COLO668 (cell line): ENCODE results near the gene HS3ST5.
"Not testable (repeated sequence)": the region's sequence is repeated elsewhere in the genome, so short reads cannot be mapped to it uniquely, and the experiment has no call there.

Source experiments
- DNase-seq: peaks from one replicate; lab custom pipeline; 2025; ENCODE audit not compliant: unreplicated experiment; lab: John Stamatoyannopoulos, UW

HS3ST5 gene

DNA sequence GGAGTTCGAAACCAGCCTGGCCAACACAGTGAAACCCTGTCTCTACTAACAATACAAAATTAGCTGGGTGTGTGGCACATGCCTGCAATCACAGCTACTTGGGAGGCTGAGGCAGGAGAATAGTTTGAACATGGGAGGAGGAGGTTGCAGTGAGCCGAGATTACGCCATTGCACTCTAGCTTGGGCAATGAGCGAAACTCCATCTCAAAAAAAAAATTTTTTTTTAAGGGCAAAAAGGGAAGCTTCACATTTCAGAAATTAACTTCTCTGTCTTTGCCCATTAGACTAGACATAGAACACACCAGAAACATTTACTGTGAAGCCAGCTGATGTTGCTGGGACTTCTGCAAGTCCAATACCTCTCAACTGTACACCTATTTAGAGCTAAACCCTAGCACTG is 281.1 kb downstream of the HS3ST5 start:
- no peak for DNase-seq

DNA sequence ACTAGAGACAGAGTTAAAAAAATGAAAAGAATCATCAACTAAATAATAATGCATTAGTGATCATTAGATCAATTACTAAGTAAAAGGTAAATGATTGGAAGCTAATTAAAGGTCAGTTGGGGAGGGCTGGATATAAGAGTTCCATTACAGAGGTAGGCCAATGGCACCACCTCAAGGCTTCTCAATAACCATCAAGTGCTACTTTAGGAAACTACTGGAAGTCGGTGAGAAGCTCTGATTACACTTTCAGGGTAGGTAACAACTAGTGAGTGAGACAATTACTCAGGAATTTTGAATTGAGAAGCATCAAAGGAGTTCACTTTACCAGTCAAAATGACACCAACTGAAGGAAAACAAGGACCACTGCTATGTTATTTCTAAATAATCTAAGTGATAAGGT is 281.7 kb downstream of the HS3ST5 start:
- no peak for DNase-seq

DNA sequence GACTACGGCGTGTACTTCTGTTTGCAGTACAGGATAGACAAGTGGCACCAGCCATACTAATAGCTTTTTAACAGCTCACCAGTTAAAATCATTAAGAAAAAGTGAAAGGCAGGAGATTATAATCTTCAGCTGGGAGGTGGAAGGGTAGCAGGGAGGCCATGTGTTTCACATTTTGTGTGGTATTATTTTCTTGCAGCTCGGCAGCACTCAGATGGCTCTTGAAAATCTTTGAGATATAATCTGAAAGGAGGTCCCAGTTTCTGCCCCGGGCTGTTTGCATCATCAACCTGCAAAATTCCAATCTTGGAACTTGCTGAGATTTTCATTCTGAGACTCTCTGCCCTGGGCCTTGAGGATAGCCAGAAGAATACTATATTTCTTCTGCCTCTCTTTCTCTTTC is 284.4 kb downstream of the HS3ST5 start:
- no peak for DNase-seq

DNA sequence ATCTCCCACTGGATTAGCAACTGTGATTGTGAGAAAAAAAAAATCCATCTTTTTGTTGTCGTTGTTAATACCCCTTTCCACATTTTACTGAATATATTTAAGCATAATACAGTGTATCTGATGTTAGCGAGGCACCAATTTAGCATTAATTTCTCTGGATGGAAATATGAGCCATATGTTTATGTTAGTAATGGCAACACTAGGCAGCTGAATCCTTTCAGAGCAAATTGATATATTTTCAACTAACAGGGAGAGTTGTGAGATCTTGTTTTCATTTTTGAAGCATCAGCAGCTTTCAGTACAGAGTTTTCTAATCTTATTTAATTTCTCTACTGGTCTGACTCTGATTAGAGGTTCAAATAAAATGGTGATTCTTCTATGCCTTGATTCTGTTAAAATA is 287.1 kb downstream of the HS3ST5 start:
- no peak for DNase-seq

DNA sequence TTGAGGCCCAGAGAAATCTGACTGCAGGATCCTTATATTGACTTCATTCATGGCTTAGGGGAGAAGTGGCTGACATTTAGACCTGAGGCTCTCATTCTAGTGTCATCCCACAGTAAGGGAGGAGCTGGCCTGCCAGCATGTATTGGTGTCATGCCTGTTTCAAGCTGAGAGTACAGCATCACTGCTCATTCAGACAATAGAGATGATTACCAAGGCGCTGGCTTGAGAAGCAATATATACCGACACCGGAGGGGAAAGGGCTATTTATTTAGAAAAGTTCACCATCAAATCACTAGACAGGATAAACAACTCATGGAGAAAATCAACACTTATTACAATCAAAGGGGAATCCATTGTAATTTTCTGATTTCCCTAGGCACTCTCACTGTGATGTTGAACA is 287.5 kb downstream of the HS3ST5 start:
- DNase-seq, result no peak

DNA sequence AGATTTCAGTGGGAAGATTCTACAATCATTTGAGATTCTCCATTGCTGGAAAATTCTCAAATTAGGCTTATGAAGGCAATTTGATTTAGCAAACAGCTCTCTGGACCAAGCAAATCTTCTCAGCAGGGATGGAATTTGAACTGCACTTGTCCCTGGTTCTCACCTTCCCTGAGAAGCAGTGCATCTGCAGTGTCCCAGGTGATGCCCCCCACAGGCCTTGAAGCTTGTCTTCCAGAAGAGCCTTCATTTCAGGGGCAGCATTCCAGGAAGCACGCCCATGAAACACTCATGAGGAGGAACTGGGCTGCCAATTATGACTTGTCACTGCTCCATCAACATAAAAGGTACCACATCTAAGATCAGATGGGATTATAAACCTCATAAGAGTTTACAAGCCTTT is 289.0 kb downstream of the HS3ST5 start:
- no peak for DNase-seq

DNA sequence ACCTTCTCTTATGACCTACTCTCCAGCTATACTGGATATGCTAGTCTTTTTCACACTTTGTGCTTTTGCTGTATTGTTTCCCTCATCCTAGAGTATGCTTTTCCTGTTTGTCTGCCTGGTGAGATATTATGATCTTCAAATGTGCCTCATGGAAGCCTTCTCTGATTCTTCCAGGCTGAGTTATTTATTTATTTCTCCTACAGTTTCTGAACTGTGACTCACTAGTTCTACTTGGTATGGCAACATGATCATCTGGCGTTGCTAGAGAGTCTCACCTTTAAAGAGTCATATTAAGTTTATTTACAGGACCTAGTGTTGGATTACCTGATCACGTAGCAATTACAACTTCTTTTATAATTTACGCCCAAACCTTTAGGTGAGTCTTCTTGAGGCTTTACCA is 290.7 kb downstream of the HS3ST5 start:
- no peak for DNase-seq

DNA sequence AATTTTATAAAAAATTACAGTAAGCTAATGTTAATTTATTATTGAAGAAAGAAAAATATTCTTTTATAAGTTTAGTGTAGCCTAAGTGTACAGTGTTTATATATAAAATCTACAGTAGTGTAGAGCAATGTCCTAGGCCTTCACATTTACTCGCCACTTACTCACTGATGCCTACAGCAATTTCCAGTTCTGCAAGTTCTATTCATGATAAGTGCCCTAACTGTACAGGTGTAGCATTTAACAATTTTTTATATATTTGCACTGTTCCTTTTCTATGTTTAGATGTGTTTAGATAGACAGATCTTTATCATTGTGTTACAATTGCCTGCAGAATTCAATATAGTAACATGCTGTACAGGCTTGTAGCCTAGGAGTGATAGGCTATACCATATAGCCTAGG is 291.8 kb downstream of the HS3ST5 start:
- no peak for DNase-seq

DNA sequence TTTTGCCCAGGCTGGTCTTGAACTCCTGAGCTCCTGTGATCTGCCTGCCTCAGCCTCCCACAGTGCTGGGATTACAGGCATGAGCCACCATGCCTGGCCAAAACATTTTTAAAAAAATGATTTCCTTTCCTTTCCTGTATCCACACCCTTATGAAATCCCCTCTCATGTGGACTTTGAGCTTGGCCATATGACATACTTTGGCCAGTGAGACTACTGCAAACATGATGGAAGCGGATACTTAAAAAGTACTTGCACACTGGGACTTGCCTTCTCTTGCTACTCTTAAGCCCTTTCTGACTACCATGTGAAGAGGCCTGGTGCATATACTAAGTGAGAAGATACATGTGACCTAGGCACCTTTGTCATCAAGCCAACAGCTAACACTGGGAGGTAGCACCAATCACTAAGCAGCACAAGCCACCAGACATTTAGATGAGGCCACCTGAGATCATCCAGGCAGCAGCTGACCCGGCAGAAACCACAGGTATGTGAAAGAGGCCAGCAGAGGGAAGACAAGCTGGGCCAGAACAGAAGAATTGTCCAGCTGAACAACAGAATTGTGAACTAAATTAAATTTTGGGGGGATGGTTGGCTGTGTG is 293.4 kb downstream of the HS3ST5 start:
- DNase-seq, result no peak

DNA sequence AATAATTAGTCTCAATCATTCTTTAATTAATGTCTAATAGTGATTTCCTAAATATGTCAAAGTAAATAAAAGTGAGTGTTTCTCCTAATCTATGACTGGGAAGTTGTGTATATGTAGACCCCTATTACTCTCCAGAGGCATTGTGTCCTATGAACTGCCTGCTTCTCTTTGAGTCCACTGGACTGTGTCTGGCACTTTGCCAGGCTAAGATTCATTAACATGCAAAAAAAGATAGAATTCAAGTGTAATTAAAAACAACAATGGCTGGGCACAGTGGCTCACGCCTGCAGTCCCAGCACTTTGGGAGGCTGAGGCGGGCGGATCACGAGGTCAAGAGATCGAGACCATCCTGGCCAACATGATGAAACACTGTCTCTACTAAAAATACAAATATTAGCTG is 298.3 kb downstream of the HS3ST5 start:
- not testable (repeated sequence) for DNase-seq

DNA sequence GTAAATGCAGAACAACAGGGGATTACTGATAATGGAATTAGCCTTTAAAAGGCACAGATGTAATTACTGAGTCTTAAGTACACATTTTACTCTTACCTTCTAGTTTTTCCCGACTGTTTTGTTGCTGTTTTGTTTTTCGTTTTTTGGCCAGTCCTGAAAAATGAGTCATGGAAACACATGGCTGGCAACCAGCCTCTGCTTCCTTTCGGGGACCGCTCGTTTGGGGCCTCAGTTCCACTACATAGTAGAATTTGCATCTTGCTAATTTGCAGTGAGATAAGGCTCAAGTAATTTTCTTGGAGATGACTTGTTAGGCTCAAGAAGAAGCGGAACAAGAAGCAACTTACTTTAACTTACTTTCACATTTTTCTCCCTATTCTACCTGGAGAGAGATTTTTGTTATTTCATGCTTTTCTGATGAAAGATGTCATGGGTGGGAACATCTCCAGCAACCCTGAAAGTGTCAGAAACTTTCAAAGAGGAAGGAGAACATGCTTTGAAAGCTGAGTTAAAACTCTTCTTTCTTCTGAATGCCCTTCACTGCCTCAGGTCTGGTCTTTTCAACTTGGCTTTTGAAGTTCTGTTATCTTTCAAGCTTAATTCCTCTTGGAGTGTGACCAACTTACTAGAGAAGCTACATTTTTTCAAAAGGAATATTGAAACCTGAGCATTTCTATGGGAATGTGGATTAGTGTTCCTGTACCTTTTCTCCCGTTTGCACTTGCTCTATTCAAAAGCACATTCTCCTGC is 300.4 kb downstream of the HS3ST5 start:
- no peak for DNase-seq

DNA sequence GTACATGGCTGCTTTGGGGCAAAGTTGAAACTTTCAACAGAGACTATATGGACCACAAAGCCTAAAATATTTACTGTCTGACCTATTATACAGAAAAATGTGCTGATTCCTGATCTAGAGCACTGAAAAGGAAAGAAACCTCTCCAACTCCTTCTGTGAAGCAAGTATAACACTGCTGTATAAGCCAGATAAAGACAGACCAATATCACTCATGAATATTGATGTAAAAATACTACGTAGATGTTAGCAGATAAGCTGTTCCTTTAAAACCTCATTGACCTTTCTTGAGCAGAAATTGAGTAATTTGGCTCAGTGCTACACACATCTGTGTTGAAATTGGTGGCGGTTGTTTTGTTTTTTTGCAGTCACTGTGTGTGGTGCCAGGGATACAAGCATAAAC is 302.0 kb downstream of the HS3ST5 start:
- DNase-seq, result no peak

DNA sequence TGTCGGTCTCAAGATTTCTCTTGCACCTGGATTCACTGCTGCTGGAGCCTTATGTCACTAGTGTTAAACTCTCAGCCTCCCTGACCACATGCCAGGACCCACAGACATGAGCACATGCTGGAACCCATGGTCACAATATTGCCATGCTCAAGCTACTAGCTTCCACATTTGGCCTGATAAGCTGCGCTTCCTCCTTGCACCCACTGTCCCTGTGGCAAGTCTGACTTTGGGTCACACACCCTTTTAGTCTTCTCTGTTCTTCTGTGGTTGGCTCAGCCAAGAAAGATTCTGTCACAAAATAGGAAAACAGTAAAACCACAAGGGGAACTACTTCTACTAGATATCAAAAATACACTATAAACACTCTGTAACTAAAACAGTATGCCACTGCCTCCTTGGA is 303.0 kb downstream of the HS3ST5 start:
- DNase-seq, result no peak

DNA sequence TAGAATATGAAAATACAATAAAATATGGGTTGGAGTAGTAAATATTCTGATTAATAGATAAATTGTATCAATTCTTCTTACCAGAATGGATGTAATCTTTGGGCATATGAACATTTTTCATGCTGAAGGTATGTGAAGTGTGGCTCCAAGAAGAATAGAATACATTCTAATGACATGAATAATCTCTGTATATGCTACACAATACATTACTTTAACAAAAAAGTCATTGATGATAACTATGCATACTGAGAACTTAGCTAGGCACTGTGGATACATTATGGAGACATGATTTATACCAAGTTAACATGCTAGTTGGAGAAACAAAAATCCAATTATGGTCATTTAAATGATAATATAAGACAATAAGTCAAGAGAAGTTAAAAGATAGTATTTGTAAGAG is 309.2 kb downstream of the HS3ST5 start:
- DNase-seq, result no peak

DNA sequence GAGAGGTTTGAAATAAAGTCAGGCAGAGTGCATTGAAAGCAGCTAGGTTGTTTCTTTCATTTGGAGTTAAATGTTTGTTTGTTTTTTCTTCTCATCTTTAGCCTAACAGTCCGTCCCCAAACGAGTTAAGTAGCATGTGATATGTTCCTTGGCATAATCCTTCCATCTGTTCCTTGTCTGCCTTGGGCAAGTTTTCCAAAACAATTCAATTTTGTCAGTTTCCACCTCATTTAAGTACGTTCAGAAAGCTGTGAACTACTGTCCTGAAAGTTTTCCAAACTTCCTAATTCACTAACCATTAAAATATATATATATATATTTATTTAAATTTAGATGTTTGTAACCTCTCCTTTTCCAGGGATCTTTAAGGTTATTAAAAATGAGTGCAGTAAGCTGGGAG is 310.1 kb downstream of the HS3ST5 start:
- no peak for DNase-seq

DNA sequence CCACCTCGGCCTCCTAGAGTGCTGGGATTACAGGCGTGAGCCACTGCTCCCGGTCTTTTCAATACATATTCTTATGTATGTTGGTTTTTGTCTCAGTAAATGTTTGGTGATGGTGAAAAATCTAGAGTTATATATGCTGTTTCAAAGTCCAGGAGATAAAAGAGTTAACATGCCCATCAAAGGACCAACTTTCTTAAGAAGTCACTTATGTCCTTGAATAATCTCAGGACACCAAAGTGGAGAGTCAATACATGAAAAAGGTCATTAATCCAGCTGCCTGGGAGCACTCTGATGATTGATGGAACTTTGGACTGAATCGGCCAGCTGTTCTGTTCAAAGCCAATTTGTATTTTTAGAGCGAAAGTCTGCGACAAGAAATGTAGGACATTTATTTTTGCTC is 312.1 kb downstream of the HS3ST5 start:
- no peak for DNase-seq

DNA sequence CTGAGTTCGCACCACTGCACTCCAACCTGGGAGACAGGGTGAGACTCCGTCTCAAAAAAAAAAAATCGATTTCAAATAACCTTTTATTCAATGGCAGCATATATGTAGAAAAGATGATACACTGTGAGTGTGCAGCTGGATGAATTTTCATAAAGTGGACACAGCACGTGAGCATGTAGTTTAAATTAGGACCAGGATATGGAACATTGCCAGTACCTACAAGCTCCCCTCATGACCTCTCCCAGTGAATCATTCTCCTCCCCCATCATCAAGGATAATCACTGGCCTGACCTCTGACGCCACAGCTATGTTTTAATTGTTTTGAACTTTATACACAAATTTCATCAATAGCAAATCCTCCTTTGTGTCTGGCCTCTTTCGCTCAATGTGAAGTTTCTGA is 318.1 kb downstream of the HS3ST5 start:
- DNase-seq, result no peak

DNA sequence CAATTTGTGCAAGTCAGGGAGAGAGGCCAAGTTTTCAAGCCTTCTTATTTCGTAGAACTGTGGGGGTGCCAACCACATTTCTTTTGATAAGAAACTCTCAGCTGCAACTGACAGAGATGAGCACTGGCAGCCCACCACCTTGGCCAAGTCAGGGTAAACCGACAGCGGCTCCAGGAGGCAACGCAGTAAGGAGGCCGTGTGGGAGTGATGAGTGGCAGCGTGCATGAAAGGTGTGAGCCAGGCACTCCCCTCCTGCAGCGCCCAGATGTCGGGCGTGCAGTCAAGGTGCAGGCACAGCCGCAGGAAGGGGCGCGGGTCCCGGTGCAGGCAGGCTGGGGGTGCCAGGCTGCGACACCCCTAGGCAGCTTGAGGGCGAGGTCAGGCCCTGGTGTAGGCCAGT is 322.6 kb downstream of the HS3ST5 start:
- no peak for DNase-seq

DNA sequence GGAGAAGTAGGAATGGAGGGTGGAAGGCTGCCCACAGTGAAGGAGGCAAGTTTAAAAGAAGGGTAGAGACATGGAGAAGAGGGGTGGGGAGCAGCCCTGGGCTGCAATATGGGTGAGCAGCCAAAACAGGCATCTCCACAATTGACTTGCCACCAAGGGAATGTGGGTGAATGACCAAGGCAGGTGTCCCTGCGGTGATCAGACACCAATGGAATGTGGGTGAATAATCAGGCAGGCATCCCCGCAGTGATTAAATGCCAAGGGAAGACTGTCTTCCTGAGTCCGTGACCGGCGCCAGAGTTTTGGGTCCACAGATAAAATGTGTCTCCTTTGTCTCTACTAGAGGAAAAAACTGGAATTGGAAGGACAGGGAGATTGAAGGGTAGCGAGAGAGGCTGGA is 325.7 kb downstream of the HS3ST5 start:
- DNase-seq, result not testable (repeated sequence)

DNA sequence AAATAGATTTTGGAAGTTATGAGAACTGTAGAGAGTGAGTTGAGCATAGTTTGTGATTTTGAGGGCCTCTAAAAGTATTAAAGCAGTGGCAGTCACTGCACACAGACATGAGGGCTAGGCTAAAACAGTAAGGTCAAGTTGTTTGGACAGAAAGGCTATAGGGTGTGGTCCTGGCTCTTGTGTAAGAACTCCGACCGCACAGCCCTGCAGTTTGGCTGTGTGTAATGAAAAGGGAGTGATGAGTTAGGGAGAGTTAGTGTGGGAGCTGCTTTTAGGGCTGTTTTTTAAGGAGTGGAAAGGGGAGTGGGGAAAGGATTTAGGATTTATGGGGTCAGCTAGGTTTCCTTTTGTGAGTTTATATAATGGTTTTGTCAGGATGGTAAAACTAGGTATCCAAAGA is 328.7 kb downstream of the HS3ST5 start:
- not testable (repeated sequence) for DNase-seq

DNA sequence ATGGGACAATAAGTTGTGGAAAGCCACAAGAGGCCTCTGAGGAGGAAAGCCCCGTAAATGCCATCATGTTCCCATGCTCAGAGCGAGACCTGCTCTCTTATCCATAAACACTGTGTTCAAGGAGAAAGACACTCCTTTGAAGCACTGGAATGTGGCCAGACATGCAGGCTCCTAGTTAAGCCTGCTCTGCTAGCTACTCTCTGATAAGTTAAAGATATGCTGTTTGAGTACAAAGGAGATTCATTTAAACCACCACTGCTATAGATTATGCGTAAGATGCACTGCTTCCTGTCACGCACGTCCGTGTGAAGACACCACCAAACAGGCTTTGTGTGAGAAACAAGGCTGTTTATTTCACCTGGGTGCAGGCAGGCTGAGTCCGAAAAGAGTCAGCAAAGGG is 331.3 kb downstream of the HS3ST5 start:
- not testable (repeated sequence) for DNase-seq

DNA sequence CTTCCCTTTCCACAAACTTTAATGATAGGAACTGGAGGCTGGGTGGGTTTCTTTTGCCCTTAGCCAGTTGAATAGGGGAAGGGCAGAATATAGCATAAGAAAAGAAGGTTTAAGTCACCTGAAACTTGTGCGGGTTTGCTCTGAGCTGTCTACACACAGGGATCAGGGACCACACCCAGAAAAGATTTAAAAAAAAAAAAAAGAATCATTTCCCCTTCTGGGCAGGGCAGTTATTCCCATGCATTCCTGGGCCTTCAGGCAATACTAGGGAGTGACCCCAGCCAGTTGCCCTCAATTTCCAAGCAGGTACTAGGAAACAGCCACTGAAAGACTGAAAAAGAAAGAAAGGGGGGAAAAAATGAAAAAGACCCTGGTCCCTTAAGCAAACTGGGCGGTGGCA is 332.3 kb downstream of the HS3ST5 start:
- no peak for DNase-seq

DNA sequence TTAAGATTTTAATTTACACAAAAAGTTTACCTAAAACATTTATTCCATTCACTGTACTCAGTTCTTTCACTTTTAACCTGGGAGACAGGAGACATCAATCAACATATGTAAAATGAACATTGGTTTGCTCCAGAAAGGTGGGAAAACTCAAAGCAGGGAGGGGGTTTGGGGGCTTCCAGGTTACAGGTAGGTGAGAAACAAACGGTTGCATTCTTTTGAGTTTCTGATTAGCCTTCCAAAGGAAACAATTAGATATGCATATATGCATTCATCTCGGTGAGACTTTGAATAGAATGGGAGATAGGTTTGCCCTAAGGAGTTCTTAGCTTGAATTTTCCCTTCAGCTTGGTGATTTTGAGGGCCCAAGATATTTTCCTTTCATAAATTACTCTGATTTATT is 333.6 kb downstream of the HS3ST5 start:
- no peak for DNase-seq
